Neural cell (in vitro differentiated cells): ENCODE data around the gene NCAPD2.

Source experiments
- CTCF ChIP-seq: fragments of 450-650 bp; IDR thresholded peaks from 2 replicates; pipeline ENCODE4 v1.5.1; 2014; ENCODE audit warnings: antibody characterized with exemption, mild to moderate bottlenecking, moderate library complexity; ENCODE audit not compliant: poor library complexity, severe bottlenecking
- POLR2AphosphoS5 ChIP-seq: IDR thresholded peaks from 2 replicates; pipeline ENCODE4 v1.6.1; 2012
- TF ChIP-seq, protein P1 (sequence below): IDR thresholded peaks from 2 replicates; pipeline ENCODE4 v1.6.1; 2012; ENCODE audit warnings: borderline replicate concordance

- TF ChIP-seq CTCF (no peak), POLR2AphosphoS5 (no peak)
- TF ChIP-seq, protein P1, sequence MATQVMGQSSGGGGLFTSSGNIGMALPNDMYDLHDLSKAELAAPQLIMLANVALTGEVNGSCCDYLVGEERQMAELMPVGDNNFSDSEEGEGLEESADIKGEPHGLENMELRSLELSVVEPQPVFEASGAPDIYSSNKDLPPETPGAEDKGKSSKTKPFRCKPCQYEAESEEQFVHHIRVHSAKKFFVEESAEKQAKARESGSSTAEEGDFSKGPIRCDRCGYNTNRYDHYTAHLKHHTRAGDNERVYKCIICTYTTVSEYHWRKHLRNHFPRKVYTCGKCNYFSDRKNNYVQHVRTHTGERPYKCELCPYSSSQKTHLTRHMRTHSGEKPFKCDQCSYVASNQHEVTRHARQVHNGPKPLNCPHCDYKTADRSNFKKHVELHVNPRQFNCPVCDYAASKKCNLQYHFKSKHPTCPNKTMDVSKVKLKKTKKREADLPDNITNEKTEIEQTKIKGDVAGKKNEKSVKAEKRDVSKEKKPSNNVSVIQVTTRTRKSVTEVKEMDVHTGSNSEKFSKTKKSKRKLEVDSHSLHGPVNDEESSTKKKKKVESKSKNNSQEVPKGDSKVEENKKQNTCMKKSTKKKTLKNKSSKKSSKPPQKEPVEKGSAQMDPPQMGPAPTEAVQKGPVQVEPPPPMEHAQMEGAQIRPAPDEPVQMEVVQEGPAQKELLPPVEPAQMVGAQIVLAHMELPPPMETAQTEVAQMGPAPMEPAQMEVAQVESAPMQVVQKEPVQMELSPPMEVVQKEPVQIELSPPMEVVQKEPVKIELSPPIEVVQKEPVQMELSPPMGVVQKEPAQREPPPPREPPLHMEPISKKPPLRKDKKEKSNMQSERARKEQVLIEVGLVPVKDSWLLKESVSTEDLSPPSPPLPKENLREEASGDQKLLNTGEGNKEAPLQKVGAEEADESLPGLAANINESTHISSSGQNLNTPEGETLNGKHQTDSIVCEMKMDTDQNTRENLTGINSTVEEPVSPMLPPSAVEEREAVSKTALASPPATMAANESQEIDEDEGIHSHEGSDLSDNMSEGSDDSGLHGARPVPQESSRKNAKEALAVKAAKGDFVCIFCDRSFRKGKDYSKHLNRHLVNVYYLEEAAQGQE, result no peak
Measured at GRCh38 chr12:6539707-6540134, 45.8 kb downstream of the NCAPD2 start.
